ENCODE measurements around the gene TRMT13.
A peak's percentile ranks its signal among the peaks of the same experiment; 100 is the strongest.

The TRMT13 gene

GRCh38 chr1:100164702-100165101 is 31.7 kb downstream of the TRMT13 start:
- DNase-seq = no peak

GRCh38 chr1:100168051-100168450 is 35.1 kb downstream of the TRMT13 start:
- DNase-seq = no peak

GRCh38 chr1:100177295-100178041 is 44.5 kb downstream of the TRMT13 start:
- no peak for DNase-seq

GRCh38 chr1:100178091-100178490 is 45.1 kb downstream of the TRMT13 start, which contains the start of gene LRRC39:
Gene LRRC39, minus strand, starts transcription at chr1:100178256. Its CDS starts 9,740 bp downstream, at chr1:100168516.
- DNase-seq = no peak

- DNase-seq = no peak
Observed at GRCh38 chr1:100183370-100183769, 50.4 kb downstream of the TRMT13 start.

- DNase-seq = no peak
Observed at GRCh38 chr1:100184536-100184935, 51.6 kb downstream of the TRMT13 start.

GRCh38 chr1:100187912-100188311 is 54.9 kb downstream of the TRMT13 start:
- no peak for DNase-seq

- DNase-seq = peak; percentile 74
Observed at GRCh38 chr1:100188617-100189016, 55.7 kb downstream of the TRMT13 start.

- DNase-seq = no peak
Observed at GRCh38 chr1:100198596-100198995, 65.6 kb downstream of the TRMT13 start.

- peak; percentile 32 for DNase-seq
Observed at GRCh38 chr1:100200060-100200459, 67.1 kb downstream of the TRMT13 start.
